Activated gamma-delta T cell (primary cell): ENCODE measurements around the gene DMRT2.

Experiments
- DNase-seq: peaks from one replicate; lab custom pipeline; 2025; lab: John Stamatoyannopoulos, UW

DMRT2 gene

DNA sequence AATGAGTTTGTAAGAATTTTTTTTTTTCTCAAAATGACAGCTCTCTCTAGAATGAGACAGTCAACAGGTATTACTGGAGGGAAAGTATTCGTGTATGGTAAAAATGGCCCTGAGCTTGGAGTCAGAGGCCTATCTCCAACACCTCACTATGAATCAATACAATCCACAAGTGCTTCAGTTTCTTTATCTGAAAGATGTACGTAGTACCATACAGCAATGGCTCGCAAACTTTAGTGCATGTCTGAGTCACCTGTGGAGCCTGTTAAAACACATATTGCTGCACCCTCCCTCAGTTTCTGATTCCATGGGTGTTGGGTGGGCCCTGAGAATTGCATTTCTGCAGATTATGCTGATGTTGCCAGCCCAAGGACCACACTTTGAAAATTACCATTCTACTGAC, 44.6 kb downstream of the DMRT2 start:
- no peak for DNase-seq

GRCh38 chr9:1096155-1096964, 46.2 kb downstream of the DMRT2 start:
- no peak for DNase-seq

DNA sequence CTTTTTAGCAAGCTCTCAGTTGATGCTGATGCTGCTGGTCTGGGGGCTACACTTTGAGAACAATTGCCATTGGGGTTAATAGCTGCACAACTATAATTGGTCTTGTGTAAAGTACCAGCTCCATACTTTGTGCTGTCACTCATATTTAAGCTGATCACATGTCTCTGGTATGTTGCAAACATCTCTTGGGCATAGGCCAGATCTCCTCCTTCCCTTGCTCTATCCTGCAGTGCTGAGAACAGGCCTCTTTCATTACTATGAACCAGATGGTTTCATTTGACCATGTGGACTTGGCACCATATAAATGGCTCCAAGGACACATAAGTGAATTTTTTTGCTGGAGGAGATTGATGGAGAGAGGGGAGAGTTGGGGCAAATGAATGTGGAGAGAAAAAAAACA, 48.4 kb downstream of the DMRT2 start:
- DNase-seq, result no peak

DNA sequence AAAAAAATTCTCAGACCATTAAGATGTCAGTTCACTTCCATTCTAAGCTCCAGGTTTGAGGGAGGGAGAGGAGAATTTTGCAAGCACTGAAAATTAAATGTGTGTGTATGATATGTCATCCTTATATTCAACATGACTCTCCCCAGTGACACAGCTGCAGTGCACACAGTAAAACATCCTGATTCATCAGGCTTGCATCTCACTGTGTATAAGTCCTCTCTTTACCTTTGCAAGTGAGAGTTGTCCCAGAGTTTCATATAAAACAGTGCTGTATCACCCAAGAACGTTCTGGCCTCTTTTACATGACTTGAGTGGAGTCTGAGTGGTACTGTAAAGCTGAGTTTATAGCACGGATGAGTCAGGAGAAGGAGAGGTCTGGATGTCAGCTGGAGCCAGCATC, 50.0 kb downstream of the DMRT2 start:
- no peak for DNase-seq

DNA sequence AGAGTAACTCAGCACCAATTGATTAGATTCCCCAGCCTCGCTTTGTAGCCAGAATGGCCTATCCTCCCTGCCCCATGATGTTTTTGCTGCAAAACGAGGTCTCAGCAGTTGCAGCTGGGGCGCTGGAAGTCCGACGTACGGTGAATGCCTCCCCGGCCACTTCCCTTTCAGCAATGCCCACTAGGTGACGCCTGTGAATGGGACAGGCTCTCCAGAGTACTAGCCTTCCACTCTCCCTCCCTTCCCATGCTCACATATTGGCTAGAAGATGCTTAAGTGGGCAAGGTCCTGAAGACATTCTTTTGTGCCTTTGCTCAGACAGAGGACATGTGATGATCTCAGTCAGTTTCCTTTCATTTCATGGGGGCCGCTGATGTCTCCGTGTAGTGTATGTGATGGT, 50.8 kb downstream of the DMRT2 start:
- DNase-seq, result no peak

GRCh38 chr9:1101846-1102641, 51.9 kb downstream of the DMRT2 start:
- DNase-seq, result no peak

DNA sequence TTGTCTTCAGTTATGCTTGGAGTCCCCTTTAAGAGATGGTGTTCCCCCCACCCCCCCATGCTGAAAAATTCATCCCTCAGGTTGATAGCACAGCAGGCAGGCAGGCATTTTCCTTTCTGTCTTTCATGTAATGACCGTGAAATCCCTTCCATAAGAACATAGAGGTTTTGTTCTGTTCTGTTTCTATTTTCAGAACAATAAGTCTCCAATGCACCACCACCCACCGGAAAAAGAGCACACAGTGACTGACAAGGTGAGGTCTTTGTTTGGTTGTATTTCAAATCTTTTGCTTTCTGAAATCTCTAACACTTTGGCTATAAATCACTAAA, 52.4 kb downstream of the DMRT2 start:
- no peak for DNase-seq
